Measurements from ENCODE around the gene RBM43. TPM values are rescaled to one million over a fixed set of nuclear protein-coding genes. Genes with fewer than 3 reads are reported as not detected.

Gene RBM43
- total RNA-seq, 4 donors from 2014 or later, result 3.1 to 5.2 (median 3.9) TPM

- Histone ChIP-seq H3K36me3 (no peaks in the 10 kb centered on the region), H3K4me3 (peak overlapping the region; percentile 46 to 98 (median 92)), H3K4me1 (peaks cover 0 to 16% (median 7%) of the 10 kb centered on the region in 4 donors), H3K27me3 (no peaks in the 10 kb centered on the region), H3K9me3 (no peaks in the 10 kb centered on the region), H3K27ac (peak overlapping the region; percentile 94 to 99 (median 98))
- in situ Hi-C loops (cut with MboI; ENCODE audit: low pct_ligation_motif_present in 1 of 4, low pct_unique_long_range_greater_than_20kb in 1 of 4, low sequenced_read_pairs in 3 of 4), result no loop called here
- intact Hi-C loops (cut with DNase I; ENCODE audit: low total_unique reads), result no loop called here
- no peak for DNase-seq
- TF ChIP-seq POLR2AphosphoS5 (IDR thresholded peaks at IDR 0.05), result no peak
- TF ChIP-seq EP300 (IDR thresholded peaks at IDR 0.05; ENCODE audit: low read depth), result no peak
- TF ChIP-seq POLR2A (IDR thresholded peaks at IDR 0.05), result no peak
- TF ChIP-seq CTCF (IDR thresholded peaks at IDR 0.05), result no peak
- WGBS, 2 donors (ENCODE audit: low coverage in 1 of 2), result 3 to 5% methylated on average over 8 to 9 of the region's 9 CpGs
Observed at GRCh38 chr2:151261977-151262291, 271 bp upstream of the RBM43 start.

- intact Hi-C loops (cut with DNase I; ENCODE audit: low total_unique reads) (no loop called here), in situ Hi-C loops (cut with MboI; ENCODE audit: low pct_ligation_motif_present in 1 of 4, low pct_unique_long_range_greater_than_20kb in 1 of 4, low sequenced_read_pairs in 3 of 4) (no loop called here)
- DNase-seq, result no peak
- no peaks in the 10 kb centered on the region for H3K27me3 ChIP-seq
- 6 to 7% methylated on average over 9 to 11 of the region's 11 CpGs for WGBS, 2 donors (ENCODE audit: low coverage in 1 of 2)
- H3K27ac ChIP-seq, result peak overlapping the region; percentile 94 to 99 (median 98)
- no peaks in the 10 kb centered on the region for H3K36me3 ChIP-seq
- H3K9me3 ChIP-seq, result no peaks in the 10 kb centered on the region
- peaks cover 0 to 16% (median 7%) of the 10 kb centered on the region in 4 donors for H3K4me1 ChIP-seq
- TF ChIP-seq CTCF (IDR thresholded peaks at IDR 0.05) (no peak), POLR2A (IDR thresholded peaks at IDR 0.05) (no peak), EP300 (IDR thresholded peaks at IDR 0.05; ENCODE audit: low read depth) (no peak), POLR2AphosphoS5 (IDR thresholded peaks at IDR 0.05) (no peak)
- peak overlapping the region; percentile 46 to 98 (median 92) for H3K4me3 ChIP-seq
Observed at GRCh38 chr2:151260573-151261230, 961 bp downstream of the RBM43 start.

GRCh38 chr2:151258121-151258520 lies 3.5 kb downstream of the RBM43 start:
- in situ Hi-C loops (cut with MboI; ENCODE audit: low pct_ligation_motif_present in 1 of 4, low pct_unique_long_range_greater_than_20kb in 1 of 4, low sequenced_read_pairs in 3 of 4), result loop anchor here in 1 of 4 donors (10.0 kb wide), 1 partner anchor 1663 kb away; no protein-coding TSS in a partner anchor
- TF ChIP-seq EP300 (IDR thresholded peaks at IDR 0.05; ENCODE audit: low read depth) (no peak), CTCF (IDR thresholded peaks at IDR 0.05) (no peak), POLR2AphosphoS5 (IDR thresholded peaks at IDR 0.05) (no peak), POLR2A (IDR thresholded peaks at IDR 0.05) (no peak)
- DNase-seq, result no peak
- H3K27me3 ChIP-seq, result no peaks in the 10 kb centered on the region
- H3K27ac ChIP-seq, result no peak overlapping the region
- peaks cover 0 to 6% (median 0%) of the 10 kb centered on the region in 4 donors for H3K36me3 ChIP-seq
- intact Hi-C loops (cut with DNase I; ENCODE audit: low total_unique reads), result no loop called here
- 83 to 85% methylated on average over 2 to 3 of the region's 3 CpGs for WGBS, 2 donors (ENCODE audit: low coverage in 1 of 2)
- H3K4me1 ChIP-seq, result peaks cover 0 to 16% (median 7%) of the 10 kb centered on the region in 4 donors
- H3K9me3 ChIP-seq, result no peaks in the 10 kb centered on the region
- H3K4me3 ChIP-seq, result no peak overlapping the region

GRCh38 chr2:151252646-151253045 lies 9.0 kb downstream of the RBM43 start:
- H3K4me3 ChIP-seq, result no peak overlapping the region
- intact Hi-C loops (cut with DNase I; ENCODE audit: low total_unique reads), result no loop called here
- 97% methylated on average over 1 of the region's 1 CpG; no CpG with 5 or more reads in 1 of the 2 donors for WGBS, 2 donors (ENCODE audit: low coverage in 1 of 2)
- H3K9me3 ChIP-seq, result peaks cover 3 to 9% of the 10 kb centered on the region in 2 donors
- TF ChIP-seq POLR2A (IDR thresholded peaks at IDR 0.05), result no peak
- TF ChIP-seq CTCF (IDR thresholded peaks at IDR 0.05), result no peak
- no peak for TF ChIP-seq EP300 (IDR thresholded peaks at IDR 0.05; ENCODE audit: low read depth)
- no peak for TF ChIP-seq POLR2AphosphoS5 (IDR thresholded peaks at IDR 0.05)
- peaks cover 0 to 26% (median 7%) of the 10 kb centered on the region in 4 donors for H3K36me3 ChIP-seq
- no peaks in the 10 kb centered on the region for H3K27me3 ChIP-seq
- in situ Hi-C loops (cut with MboI; ENCODE audit: low pct_ligation_motif_present in 1 of 4, low pct_unique_long_range_greater_than_20kb in 1 of 4, low sequenced_read_pairs in 3 of 4), result loop anchor here in 1 of 4 donors (10.0 kb wide), 1 partner anchor 1658 kb away; no protein-coding TSS in a partner anchor
- no peaks in the 10 kb centered on the region for H3K4me1 ChIP-seq
- DNase-seq, result no peak
- H3K27ac ChIP-seq, result no peak overlapping the region

All from transverse colon (tissue), 4 donors.